Daoy (cell line): ENCODE data around the gene AOPEP. TPM values are rescaled to one million over a fixed set of nuclear protein-coding genes. Genes with fewer than 3 reads are reported as not detected.
A peak's percentile ranks its signal among the peaks of the same experiment; 100 is the strongest.
"Not testable (repeated sequence)": the region's sequence is repeated elsewhere in the genome, so short reads cannot be mapped to it uniquely, and the experiment has no call there.

Source experiments
- DNase-seq: peaks from one replicate; pipeline ENCODE4 v3.0.0-alpha.2; 2015; ENCODE audit warnings: low read depth
- total RNA-seq: library from RNA; depleted of rRNA; stranded (reverse); fragments of >200 nt; shearing (Covaris generic); gene quantifications from 2 replicates; pipeline ENCODE4 v1.2.3, GENCODE V29; 2014

AOPEP gene
- total RNA-seq, 1 experiment from 2014 or later = 37.8 TPM

DNA sequence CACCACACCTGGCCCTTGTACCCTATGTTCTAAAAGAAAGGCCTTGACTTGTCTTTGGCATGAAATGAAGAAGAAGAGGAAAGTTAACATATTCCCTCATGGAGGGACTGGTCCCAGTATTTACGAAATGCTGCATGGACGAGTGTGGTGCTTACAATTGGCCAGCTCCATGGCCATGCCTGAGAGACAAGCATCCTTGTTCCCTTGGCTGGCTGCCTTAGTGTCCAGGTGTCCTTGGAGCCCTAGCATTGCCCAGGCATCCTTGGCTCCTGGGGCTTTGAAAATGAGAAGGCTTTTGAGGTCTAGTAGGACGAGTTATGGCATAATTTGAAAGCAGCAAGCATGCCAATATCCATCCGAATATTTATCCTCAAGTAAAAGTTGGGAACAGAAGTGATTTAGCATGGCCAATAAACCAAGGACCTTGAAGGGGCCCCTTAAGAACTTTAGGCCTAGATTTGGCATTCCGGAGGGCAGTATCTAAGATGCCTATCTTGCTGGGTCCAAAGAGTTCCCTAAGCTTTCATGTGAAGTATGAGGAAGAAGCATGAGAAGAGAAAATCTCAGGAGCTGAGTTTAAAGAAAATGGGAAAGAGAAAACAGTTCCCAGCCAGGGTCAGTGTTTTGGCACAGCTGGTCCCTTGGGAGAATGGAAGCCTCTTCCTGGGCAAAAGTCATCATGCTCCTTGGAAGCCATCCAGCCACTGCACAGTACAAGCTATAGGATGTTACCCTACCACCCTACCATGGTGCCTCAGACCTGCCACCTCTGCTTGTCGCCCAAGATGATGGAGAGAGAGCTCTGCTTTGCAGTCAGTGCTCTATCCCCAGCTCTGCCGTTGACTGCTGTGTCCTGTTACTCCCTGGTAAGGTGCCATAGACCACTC, 91.0 kb downstream of the AOPEP start:
- DNase-seq = no peak

DNA sequence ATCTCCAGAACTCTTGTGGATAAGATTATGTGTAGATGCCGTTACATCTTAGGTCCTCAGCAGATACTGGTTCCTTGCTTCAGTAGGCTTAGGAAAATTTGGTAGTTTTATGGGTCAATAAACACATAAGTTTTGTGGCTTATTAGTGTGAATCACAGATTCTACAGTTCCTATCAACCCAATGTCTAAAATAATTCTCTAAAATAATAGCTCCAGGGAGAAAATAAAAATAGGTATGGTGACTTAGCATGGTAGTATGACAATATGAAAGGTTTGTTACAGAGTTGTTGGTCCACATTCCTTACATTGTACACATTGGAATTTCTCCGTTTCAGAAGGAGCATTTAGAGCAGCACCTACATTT, 91.7 kb downstream of the AOPEP start:
- no peak for DNase-seq

DNA sequence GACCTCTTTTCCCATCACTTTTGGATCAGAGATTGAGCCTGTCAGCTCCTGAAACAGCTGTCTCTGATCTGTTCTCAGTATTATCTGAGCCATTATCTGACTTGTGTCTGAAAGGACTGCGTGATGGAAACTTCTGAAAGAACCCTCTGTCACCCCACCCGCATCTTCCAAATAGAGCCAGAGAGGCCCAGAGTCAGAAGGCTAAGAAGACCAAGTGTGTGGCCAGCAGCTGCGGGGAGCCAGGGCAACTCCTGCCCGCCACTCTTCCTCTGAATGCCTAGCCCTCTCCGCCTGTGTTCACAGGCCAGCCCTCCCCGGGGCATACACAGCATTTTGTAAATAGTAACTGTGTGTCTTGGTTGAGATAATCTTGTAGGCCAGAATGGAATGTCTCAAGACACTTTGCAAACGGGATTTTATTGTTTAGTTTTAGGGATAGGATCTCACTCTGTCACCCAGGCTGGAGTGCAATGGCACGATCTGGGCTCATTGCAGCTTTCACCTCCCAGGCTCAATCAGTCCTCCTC, 92.7 kb downstream of the AOPEP start:
- DNase-seq = no peak

DNA sequence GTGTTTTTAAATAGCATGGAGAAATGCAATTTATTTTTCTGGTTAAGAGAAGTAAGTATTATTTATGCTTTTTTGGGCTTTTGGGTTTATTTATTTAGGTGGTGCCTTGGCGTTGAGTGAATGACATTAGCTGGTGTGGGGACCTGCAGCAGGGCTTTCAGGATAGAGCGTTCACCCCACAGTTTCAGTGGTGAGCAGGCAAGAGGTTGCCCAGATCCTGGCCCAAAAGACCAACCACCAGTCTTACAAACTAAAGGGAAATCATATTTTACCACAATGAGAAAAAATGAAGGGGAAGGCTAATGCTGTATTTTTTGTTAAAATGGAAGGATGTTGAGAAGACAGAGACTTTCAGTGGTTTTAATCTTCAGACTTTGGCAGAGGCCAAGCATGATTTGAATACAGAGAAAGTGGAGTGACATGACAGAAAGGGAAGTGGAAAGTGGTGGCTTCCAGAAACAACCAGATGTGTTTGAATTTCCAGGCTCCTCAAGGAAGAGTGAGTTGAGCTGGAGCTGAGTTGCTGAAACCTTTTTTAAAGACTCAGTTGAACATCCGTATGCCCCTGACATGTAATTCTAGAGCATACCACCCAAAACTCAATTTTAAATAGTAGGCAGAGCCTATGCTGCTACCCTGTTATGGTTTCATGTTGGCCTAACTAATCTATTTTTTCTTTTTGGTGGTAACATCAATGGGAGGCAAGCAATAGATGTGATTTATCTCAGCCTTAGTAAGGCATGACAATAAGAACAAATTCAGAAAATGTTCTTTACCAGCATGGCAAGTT, 94.8 kb downstream of the AOPEP start:
- DNase-seq = no peak

DNA sequence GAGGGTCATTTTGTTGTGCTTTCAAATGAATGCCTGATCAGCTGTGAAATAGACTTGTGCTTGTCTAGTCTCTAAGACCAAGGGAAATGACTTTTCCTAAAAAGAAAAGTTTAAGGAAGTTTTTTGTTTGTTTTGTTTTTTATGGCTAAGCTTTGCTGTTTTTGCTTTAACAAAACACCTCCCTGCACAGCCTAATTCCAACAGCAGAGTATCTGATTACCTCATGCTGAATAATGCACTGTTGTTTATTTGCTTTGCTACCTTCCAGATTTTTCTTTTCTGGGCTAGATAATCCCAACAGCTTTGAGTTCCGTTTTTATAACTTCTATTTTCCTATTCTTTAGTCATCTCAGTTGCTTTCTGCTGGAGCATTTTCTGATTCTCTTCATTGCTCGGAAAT, 95.8 kb downstream of the AOPEP start:
- no peak for DNase-seq

DNA sequence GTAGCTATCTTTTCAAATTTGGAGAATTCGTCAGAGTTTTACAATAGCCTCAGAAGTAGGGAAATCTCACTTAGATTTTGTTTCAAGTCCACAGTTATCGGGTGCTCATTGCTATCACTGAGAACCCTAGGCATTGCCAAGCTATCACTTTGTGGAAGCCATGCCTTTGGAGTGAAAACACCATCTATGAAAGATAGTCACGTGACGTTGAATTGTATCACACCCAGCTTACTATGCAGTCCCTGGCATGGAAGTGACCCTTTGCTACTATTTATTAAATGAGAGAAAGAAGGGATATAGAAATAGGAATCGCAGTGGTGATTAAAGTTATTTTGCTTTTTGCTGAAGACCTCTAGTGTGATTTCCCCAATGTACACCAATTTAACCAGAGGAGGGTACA, 97.2 kb downstream of the AOPEP start:
- no peak for DNase-seq

DNA sequence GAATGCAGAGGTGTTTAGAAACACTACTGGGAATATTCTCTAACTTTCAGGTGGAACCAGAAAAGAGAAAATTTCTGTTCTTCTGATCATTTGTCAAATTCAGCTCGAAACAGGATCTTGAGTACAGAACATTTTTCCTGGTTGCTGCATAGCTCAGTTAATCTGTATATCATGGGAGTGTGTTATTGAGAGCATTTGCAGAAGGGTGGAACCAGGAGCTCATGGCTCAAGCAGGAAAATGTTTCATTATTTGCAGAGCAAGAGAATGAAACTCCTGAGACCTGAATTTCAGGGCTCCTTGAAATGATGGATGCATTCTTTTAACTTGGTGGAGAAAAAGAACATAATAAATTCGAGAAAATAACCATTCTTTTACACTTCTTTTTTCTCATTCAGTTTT, 97.9 kb downstream of the AOPEP start:
- DNase-seq = no peak

DNA sequence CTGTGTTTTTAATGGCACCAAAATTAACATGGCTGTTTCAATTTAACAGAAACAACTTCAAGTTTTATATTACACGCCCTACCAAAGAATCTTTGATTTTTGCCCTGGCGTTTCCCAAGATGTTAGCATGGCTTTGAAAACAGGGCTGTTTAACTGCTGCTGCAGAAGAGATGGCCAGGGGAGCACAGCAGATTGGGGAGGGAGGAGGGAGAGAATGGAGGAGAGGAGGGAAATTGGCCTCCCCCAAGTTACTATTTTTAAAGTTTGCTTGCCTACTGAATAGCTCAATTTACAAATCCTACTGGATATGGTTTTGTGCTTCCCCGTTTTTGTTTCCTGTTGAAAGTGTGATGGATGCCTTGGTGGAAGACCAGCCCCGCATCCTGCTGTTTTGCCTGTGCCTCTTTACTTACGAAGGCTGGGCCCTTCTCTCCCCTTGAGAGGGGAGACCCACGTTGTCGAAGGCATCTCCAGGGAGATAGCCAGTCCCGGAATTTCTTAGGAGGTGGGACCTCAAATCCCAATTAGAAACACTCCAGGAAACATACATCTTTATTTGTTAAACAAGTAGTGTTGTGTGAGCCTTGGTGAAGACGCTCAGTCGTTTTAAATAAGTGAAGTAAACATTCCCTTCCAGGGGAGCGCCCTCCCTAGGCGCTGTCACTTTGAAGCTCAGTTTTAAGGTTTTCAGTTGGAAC, 98.6 kb downstream of the AOPEP start:
- DNase-seq = no peak

DNA sequence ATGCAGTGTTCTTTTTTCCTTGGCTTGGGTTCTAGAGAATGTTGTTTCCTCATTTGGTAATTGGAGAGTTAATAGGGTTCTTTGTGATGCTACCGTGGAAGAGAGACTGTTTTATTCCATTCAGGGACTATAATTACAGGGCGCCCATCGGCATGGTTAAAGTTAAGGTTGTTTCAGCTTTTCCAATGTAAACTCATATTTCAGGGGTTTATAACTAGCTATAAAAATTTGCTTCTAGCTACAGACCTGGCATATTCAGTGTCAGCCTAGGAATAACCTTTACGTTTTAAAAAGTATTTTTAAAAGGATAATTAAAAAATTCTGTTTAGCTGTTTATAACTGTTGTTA, 99.1 kb downstream of the AOPEP start:
- no peak for DNase-seq

DNA sequence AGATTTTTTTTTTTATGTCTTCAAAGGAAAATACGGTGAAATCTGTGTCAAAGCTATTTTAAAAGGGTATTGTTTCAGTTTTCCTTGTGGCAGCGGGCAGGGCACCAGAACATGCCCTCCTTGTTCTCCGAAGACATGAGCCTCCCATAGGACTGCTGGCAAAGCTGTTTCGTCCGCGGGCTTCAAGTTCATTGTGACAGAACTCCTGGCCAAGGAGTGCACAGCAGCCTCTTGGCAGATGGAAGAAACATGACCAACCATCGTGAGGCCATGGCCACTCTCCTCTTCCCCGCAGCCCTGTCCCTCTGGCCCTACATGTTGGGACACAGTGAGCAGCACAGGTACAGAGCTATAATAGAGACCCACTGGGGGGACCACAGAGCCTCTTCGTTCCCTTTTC, 99.5 kb downstream of the AOPEP start:
- no peak for DNase-seq

DNA sequence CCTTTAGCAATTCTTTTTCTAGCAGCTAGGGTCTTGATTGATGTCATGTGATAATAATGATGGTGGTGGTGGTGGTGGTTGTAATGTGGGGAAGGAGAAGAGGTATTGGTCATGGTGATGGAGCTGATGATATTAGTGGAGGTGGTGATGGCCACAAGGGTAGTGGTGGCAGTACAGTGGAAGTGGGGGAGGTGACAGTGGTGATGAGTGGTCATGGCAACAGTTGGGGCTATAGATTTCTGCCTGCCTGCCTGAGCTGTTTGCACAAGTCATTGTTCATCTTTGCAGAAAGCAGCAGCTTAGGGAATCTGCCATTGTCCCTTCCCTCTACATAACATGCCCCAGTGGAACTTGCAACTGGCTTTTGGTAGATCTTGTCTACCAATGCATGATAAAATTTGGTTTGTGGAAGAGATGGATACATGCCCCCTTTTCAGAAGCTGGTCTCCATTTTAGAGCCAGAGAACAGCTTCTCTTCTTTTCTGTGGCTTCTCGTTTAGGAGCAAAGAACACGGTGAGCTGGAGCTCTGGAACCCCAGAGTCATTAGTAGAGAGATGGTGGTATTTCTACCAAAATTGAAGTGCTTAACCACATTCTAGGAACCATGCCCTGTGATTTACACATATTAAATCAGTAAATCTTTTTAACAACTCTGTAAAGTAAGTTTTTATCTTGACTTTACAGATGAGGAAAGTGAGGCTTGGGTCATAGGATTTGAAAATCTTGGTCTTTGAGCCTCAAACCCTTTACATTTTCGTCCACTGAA, 100.3 kb downstream of the AOPEP start:
- no peak for DNase-seq

DNA sequence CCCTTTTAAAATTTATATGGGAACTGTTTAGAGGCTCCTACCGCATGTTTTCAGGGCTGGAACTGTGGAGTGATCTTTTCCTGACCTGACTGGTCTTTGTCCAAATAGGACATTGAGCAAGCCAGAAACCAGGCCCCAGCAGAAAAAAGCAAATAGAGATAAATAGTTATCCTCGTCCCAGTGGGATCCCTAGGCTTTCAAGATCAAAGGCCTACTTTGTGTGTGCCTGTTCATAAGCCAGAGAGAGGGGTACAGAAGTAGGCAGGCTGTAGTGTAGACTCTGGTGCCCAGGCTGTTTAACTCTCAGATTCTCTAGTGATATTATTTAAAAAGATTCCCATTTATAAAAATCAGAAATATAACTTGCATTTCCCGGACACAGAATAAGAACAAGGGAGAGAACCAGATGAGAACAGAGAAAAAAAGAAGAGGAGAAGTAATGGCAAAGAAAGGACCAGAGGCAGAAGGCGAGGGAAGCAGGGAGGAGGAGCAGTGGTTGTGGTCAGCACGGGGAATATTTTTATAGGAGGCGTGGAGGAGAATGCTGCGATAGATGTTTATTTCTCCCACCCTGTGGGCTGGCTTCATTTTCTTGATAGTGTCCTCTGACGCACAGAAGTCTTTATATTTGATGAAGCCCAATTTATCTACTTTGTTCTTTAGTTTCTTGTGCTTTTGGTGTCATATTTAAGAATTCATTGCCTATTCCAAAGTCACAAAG, 101.2 kb downstream of the AOPEP start:
- peak; percentile 26 for DNase-seq

DNA sequence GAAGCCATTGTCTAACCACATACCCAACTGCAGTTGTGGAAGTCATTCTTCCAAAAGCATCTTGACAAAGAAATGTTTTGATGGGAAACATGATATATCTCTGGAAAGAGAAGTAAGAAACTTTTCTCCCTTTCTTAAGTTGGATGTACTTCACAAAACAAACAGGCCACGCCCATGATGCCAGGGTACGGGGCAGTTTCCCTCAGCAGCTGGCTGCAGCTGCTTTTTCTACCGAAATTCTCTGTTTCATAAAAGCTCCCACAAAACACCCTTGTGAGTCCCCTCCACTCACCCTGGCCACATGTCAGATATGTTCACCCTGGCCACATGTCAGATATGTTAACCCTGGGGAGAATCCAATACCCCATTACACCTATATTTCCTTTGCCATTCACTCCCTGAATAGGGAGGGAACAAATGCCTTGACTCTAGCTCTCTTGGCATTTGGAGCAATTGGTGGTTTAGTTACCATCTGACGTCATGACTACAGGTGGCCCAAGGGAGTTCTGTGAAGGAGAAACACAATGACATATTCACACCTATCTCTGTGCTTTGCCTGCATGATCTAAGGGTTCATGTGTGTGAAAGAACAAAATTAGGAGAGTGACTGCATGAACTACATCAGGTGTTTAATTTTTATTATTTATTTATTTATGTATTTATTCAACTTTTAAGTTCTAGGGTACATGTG, 103.0 kb downstream of the AOPEP start:
- DNase-seq = no peak

DNA sequence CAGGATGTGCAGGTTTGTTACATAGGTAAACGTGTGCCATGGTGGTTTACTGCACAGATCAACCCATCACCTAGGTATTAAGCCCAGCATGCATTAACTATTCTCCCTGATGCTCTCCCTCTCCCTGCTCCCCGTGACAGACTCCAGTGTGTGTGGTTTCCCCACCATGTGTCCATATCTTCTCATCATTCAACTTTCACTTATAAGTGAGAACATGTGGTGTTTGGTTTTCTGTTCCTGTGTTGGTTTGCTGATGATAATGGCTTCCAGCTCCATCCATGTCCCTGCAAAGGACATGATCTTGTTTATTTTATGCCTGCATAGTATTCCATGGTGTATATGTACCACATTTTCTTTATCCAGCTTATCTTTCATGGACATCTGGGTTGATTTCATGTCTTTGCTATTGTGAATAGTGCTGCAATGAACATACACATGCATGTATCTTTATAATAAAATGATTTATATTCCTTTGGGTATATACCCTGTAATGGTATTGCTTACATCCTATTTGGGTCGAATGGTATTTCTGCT, 103.6 kb downstream of the AOPEP start:
- not testable (repeated sequence) for DNase-seq

DNA sequence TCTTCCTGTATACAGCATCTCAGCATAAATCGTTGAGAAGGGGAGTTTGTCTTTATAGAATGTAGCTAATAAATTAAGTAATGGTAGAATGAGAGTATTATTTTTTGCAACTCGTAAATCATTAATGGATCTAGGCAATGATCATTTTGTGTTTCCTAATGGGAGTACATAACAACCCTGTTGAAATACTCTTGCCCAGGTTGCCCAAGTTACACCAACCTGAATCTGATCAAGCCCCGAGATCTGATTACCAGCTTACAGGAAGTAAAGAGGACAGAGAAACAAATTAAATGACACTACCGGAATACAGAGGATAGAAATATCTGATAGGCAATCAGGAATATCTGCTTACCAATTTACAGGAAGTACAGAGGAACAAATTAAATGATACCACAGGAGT, 107.3 kb downstream of the AOPEP start:
- no peak for DNase-seq

DNA sequence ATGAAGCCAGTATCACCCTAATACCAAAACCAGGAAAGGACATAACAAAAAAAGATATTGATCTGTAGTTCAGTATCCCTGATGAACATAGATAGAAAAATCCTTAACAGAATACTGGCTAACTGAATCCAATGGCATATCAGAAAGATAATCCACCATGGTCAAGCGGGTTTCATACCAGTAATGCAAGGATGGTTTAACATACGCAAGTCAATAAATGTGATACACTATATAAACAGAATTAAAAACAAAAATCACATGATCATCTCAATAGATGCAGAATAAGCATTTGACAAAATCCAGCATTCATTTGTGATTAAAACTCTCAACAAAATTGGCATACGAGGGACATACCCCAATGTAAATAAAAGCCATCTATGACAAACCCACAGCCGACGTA, 110.9 kb downstream of the AOPEP start:
- no peak for DNase-seq

DNA sequence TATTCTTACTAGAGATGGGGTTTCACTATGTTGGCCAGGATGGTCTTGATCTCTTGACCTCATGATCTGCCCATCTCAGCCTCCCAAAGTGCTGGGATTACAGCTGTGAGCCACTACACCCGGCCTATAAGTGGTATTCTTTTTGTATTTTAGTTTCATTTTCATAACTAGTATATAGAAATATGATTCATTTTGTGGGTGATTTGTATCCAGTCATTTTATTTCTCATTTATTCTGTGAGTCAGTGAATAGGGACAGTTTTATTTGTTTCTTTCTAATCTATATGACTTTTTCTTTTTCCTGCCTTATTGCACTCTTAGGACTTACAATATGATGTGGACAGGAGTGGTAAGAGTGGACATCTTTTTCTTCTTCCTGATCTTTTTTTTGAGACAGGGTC, 112.9 kb downstream of the AOPEP start:
- no peak for DNase-seq

DNA sequence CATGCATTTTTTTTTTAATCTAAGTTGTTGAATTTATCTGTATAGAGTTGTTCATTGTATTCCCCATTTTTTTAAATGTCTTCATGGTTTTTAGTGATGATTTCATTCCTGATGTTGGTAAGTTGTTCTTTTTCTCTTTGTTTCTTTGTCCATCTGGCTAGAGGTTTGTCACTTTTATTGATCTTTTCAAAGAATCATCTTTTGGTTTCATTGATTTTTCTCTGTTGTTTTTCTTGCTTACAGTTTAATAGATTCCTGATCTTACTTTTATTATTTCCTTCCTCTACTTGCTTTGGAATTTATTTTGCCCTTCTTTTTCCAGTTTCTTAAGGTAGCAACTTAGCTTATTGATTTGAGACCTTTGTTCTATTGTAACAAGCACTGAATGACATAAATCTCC, 114.2 kb downstream of the AOPEP start:
- no peak for DNase-seq

DNA sequence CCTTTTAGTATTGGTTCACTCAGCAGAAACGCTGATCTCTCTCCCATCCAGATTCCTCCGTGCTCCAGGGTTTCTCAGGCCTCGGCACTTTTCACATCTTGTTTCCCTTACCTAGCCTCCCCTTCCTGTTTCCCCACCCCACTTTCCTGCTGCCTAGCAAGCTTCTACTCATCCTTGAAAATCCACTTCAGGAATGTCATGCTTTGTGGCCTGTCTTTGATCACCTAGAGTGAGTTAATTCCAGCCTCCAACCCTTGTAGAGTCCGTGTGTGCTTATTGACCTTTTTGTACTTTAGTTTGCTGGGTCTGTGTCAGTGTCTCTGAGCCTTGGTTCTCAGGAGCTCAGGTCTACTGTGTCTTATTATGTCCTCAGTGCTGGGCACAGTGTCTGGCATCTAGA, 116.6 kb downstream of the AOPEP start:
- DNase-seq = no peak

DNA sequence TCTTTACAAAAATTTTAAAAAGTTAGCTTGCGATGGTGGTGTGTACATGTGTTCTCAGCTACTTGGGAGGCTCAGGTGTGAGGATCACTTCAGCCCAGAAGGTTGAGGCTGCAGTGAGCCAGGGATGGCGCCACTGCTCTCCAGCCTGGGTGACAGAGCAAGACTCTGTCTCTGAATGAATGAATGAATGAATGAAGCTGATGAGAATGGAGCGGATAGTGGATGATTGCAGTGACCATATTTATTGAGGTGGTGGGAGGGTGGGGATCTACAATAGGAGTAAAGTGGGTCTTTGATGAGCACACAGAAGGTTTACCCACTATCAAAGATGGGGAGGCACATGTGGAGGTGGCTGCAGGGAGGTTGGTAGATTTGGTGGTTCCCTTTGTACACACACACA, 120.2 kb downstream of the AOPEP start:
- DNase-seq = no peak
